ENCODE results near the gene SASH3.

Gene SASH3

DNA sequence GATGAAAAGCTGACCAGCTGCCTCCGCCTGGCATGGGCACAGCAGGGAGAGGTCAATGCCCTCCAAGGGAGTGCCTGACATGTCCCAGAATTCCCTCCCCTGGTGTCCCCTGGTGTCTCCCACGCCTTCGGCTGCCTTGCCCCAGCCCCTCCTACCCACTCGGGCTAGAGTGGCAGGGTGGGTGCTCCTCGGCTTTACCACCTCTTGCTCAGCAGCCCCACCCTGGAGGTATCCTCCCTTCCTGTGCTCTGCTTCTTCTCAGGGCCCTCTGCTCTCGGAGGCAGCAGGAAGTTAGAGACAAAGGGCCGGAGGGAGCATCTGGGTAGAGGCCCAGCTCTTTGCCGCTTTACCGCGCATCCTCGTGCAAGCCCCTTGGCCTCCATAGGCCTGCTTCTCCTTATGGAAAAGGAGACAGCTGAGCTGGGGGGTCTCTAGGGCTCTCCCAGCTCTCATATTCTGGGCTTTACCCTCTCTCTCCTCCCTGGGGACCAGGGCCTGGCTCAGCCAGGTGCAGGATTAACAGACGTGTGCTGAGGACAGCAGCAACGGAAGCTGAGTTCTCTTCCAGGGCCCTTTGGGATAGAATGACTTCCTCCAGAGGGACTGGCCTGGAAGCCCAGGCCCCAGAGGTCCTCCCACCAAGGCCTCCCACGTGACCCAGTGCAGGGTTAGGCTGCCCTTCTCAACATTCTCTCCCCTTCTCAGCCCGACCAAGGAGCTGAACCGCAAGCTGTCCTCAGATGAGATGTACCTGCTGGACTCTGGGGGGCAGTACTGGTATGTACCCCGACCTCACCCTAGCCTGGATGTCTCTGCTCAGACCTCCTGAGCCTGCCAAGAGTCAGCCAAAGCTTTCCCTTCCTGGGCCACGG is 23.7 kb upstream of the SASH3 start:
- Histone ChIP-seq H3K9me3 (ENCODE audit: control insufficient read depth in 5 of 5, low read length in 5 of 5) (no peaks in the 10 kb centered on the region), H3K36me3 (ENCODE audit: control insufficient read depth in 5 of 5, insufficient read depth in 5 of 5, low read length in 5 of 5) (no peaks in the 10 kb centered on the region), H3K27me3 (ENCODE audit: control insufficient read depth in 5 of 5, insufficient read depth in 4 of 5, low read length in 5 of 5) (peaks cover 0 to 16% (median 7%) of the 10 kb centered on the region in 5 donors), H3K4me3 (ENCODE audit: low read depth in 1 of 5, low read length in 5 of 5) (no peak overlapping the region), H3K4me1 (ENCODE audit: control insufficient read depth in 5 of 5, insufficient read depth in 5 of 5, low read length in 5 of 5) (peaks cover 10 to 45% (median 15%) of the 10 kb centered on the region in 5 donors), H3K27ac (ENCODE audit: low read depth, low read length) (no peak overlapping the region), H3K9ac (ENCODE audit: low read length in 5 of 5) (no peak overlapping the region)

- Histone ChIP-seq H3K27ac (ENCODE audit: low read depth, low read length) (no peak overlapping the region), H3K4me3 (ENCODE audit: low read depth in 1 of 5, low read length in 5 of 5) (peak overlapping the region in 1 of 5 donors; percentile 11), H3K9me3 (ENCODE audit: control insufficient read depth in 5 of 5, low read length in 5 of 5) (no peaks in the 10 kb centered on the region), H3K27me3 (ENCODE audit: control insufficient read depth in 5 of 5, insufficient read depth in 4 of 5, low read length in 5 of 5) (peaks cover 0 to 14% (median 6%) of the 10 kb centered on the region in 5 donors), H3K9ac (ENCODE audit: low read length in 5 of 5) (peak overlapping the region in 1 of 5 donors; percentile 30), H3K36me3 (ENCODE audit: control insufficient read depth in 5 of 5, insufficient read depth in 5 of 5, low read length in 5 of 5) (no peaks in the 10 kb centered on the region), H3K4me1 (ENCODE audit: control insufficient read depth in 5 of 5, insufficient read depth in 5 of 5, low read length in 5 of 5) (peaks cover 10 to 45% (median 15%) of the 10 kb centered on the region in 5 donors)
These were observed 20.1 kb upstream of the SASH3 start for GRCh38 chrX:129759576-129760061.

DNA sequence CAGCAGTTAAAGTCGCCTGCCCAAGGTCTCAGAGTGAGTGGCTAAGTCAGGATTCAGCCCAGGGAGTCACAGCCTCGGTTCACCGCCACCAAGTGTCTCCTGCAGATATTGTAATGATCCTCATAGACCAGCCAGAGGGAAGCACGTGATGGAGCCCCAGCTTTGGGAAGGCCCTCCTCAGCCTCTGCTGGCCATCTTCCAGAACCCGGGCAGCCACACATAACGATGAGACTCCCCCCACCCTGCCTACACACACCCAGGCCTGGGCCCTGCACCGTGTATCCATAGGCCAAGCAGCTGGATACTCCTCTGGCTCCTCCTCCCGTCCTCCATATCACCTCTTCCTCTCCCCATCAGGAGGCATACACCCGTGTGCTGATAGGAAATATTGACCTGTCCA is 19.6 kb upstream of the SASH3 start:
- H3K36me3 ChIP-seq (ENCODE audit: control insufficient read depth in 5 of 5, insufficient read depth in 5 of 5, low read length in 5 of 5): no peaks in the 10 kb centered on the region
- H3K9ac ChIP-seq (ENCODE audit: low read length in 5 of 5): no peak overlapping the region
- peaks cover 10 to 45% (median 15%) of the 10 kb centered on the region in 5 donors for H3K4me1 ChIP-seq (ENCODE audit: control insufficient read depth in 5 of 5, insufficient read depth in 5 of 5, low read length in 5 of 5)
- no peak overlapping the region for H3K4me3 ChIP-seq (ENCODE audit: low read depth in 1 of 5, low read length in 5 of 5)
- H3K27me3 ChIP-seq (ENCODE audit: control insufficient read depth in 5 of 5, insufficient read depth in 4 of 5, low read length in 5 of 5): peaks cover 0 to 8% (median 6%) of the 10 kb centered on the region in 5 donors
- H3K9me3 ChIP-seq (ENCODE audit: control insufficient read depth in 5 of 5, low read length in 5 of 5): no peaks in the 10 kb centered on the region
- H3K27ac ChIP-seq (ENCODE audit: low read depth, low read length): no peak overlapping the region

DNA sequence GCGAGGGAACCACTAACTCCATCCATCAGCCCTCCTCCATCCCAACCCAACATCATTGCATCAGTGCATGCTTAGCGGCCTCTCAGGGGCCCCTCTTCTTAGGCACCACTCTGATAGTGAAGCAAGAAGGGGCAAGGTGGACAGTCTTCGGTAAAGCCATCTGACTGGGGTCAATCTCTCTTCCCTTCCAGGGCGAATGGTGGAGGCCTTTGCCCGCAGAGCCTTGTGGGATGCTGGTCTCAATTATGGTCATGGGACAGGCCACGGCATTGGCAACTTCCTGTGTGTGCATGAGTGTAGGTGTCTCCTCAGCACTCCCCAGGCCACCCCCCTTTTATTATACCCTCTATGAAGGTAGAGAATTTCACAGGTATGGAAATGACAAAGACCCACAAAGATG is 18.8 kb upstream of the SASH3 start:
- H3K36me3 ChIP-seq (ENCODE audit: control insufficient read depth in 5 of 5, insufficient read depth in 5 of 5, low read length in 5 of 5): no peaks in the 10 kb centered on the region
- no peak overlapping the region for H3K9ac ChIP-seq (ENCODE audit: low read length in 5 of 5)
- peaks cover 10 to 40% (median 15%) of the 10 kb centered on the region in 5 donors for H3K4me1 ChIP-seq (ENCODE audit: control insufficient read depth in 5 of 5, insufficient read depth in 5 of 5, low read length in 5 of 5)
- peaks cover 0 to 4% (median 0%) of the 10 kb centered on the region in 5 donors for H3K27me3 ChIP-seq (ENCODE audit: control insufficient read depth in 5 of 5, insufficient read depth in 4 of 5, low read length in 5 of 5)
- no peak overlapping the region for H3K27ac ChIP-seq (ENCODE audit: low read depth, low read length)
- no peak overlapping the region for H3K4me3 ChIP-seq (ENCODE audit: low read depth in 1 of 5, low read length in 5 of 5)
- no peaks in the 10 kb centered on the region for H3K9me3 ChIP-seq (ENCODE audit: control insufficient read depth in 5 of 5, low read length in 5 of 5)

GRCh38 chrX:129761596-129761995 is 18.2 kb upstream of the SASH3 start:
- Histone ChIP-seq H3K36me3 (ENCODE audit: control insufficient read depth in 5 of 5, insufficient read depth in 5 of 5, low read length in 5 of 5) (no peaks in the 10 kb centered on the region), H3K4me3 (ENCODE audit: low read depth in 1 of 5, low read length in 5 of 5) (no peak overlapping the region), H3K27ac (ENCODE audit: low read depth, low read length) (no peak overlapping the region), H3K9me3 (ENCODE audit: control insufficient read depth in 5 of 5, low read length in 5 of 5) (no peaks in the 10 kb centered on the region), H3K9ac (ENCODE audit: low read length in 5 of 5) (no peak overlapping the region), H3K27me3 (ENCODE audit: control insufficient read depth in 5 of 5, insufficient read depth in 4 of 5, low read length in 5 of 5) (no peaks in the 10 kb centered on the region), H3K4me1 (ENCODE audit: control insufficient read depth in 5 of 5, insufficient read depth in 5 of 5, low read length in 5 of 5) (peaks cover 10 to 34% (median 15%) of the 10 kb centered on the region in 5 donors)

GRCh38 chrX:129762448-129762847 is 17.3 kb upstream of the SASH3 start:
- H3K36me3 ChIP-seq (ENCODE audit: control insufficient read depth in 5 of 5, insufficient read depth in 5 of 5, low read length in 5 of 5): no peaks in the 10 kb centered on the region
- no peak overlapping the region for H3K27ac ChIP-seq (ENCODE audit: low read depth, low read length)
- no peaks in the 10 kb centered on the region for H3K9me3 ChIP-seq (ENCODE audit: control insufficient read depth in 5 of 5, low read length in 5 of 5)
- peaks cover 10 to 29% (median 15%) of the 10 kb centered on the region in 5 donors for H3K4me1 ChIP-seq (ENCODE audit: control insufficient read depth in 5 of 5, insufficient read depth in 5 of 5, low read length in 5 of 5)
- H3K27me3 ChIP-seq (ENCODE audit: control insufficient read depth in 5 of 5, insufficient read depth in 4 of 5, low read length in 5 of 5): peaks cover 0 to 2% (median 0%) of the 10 kb centered on the region in 5 donors
- no peak overlapping the region for H3K4me3 ChIP-seq (ENCODE audit: low read depth in 1 of 5, low read length in 5 of 5)
- no peak overlapping the region for H3K9ac ChIP-seq (ENCODE audit: low read length in 5 of 5)

- Histone ChIP-seq H3K9me3 (ENCODE audit: control insufficient read depth in 5 of 5, low read length in 5 of 5) (no peaks in the 10 kb centered on the region), H3K27me3 (ENCODE audit: control insufficient read depth in 5 of 5, insufficient read depth in 4 of 5, low read length in 5 of 5) (peaks cover 0 to 6% (median 2%) of the 10 kb centered on the region in 5 donors), H3K4me3 (ENCODE audit: low read depth in 1 of 5, low read length in 5 of 5) (no peak overlapping the region), H3K4me1 (ENCODE audit: control insufficient read depth in 5 of 5, insufficient read depth in 5 of 5, low read length in 5 of 5) (peaks cover 7 to 19% (median 16%) of the 10 kb centered on the region in 5 donors), H3K27ac (ENCODE audit: low read depth, low read length) (no peak overlapping the region), H3K9ac (ENCODE audit: low read length in 5 of 5) (no peak overlapping the region), H3K36me3 (ENCODE audit: control insufficient read depth in 5 of 5, insufficient read depth in 5 of 5, low read length in 5 of 5) (no peaks in the 10 kb centered on the region)
These were observed 16.1 kb upstream of the SASH3 start for GRCh38 chrX:129763666-129764065.

GRCh38 chrX:129768186-129768585 is 11.6 kb upstream of the SASH3 start:
- H3K9ac ChIP-seq (ENCODE audit: low read length in 5 of 5): no peak overlapping the region
- no peak overlapping the region for H3K27ac ChIP-seq (ENCODE audit: low read depth, low read length)
- H3K27me3 ChIP-seq (ENCODE audit: control insufficient read depth in 5 of 5, insufficient read depth in 4 of 5, low read length in 5 of 5): peaks cover 0 to 12% (median 6%) of the 10 kb centered on the region in 5 donors
- H3K36me3 ChIP-seq (ENCODE audit: control insufficient read depth in 5 of 5, insufficient read depth in 5 of 5, low read length in 5 of 5): no peaks in the 10 kb centered on the region
- no peak overlapping the region for H3K4me3 ChIP-seq (ENCODE audit: low read depth in 1 of 5, low read length in 5 of 5)
- no peaks in the 10 kb centered on the region for H3K9me3 ChIP-seq (ENCODE audit: control insufficient read depth in 5 of 5, low read length in 5 of 5)
- H3K4me1 ChIP-seq (ENCODE audit: control insufficient read depth in 5 of 5, insufficient read depth in 5 of 5, low read length in 5 of 5): peaks cover 0 to 21% (median 8%) of the 10 kb centered on the region in 5 donors

GRCh38 chrX:129768586-129769466 is 10.9 kb upstream of the SASH3 start:
- Histone ChIP-seq H3K36me3 (ENCODE audit: control insufficient read depth in 5 of 5, insufficient read depth in 5 of 5, low read length in 5 of 5) (no peaks in the 10 kb centered on the region), H3K9me3 (ENCODE audit: control insufficient read depth in 5 of 5, low read length in 5 of 5) (no peaks in the 10 kb centered on the region), H3K27ac (ENCODE audit: low read depth, low read length) (no peak overlapping the region), H3K27me3 (ENCODE audit: control insufficient read depth in 5 of 5, insufficient read depth in 4 of 5, low read length in 5 of 5) (peaks cover 0 to 12% (median 6%) of the 10 kb centered on the region in 5 donors), H3K9ac (ENCODE audit: low read length in 5 of 5) (no peak overlapping the region), H3K4me3 (ENCODE audit: low read depth in 1 of 5, low read length in 5 of 5) (no peak overlapping the region), H3K4me1 (ENCODE audit: control insufficient read depth in 5 of 5, insufficient read depth in 5 of 5, low read length in 5 of 5) (peaks cover 0 to 25% (median 8%) of the 10 kb centered on the region in 5 donors)

All from subcutaneous abdominal adipose tissue (tissue), 5 donors.